H1 (cell line): Measurements from ENCODE around the gene PRKAR1B. TPM values are rescaled to one million over a fixed set of nuclear protein-coding genes. Genes with fewer than 3 reads are reported as not detected.

Source experiments
- CTCF ChIA-PET: fragments of 300-600 bp; sonication (Branson Sonifier 250); formaldehyde crosslinking; loops from one replicate; lab custom pipeline; 2021; ENCODE audit not compliant: partially characterized antibody; lab: Charles Lee
- POLR2A ChIA-PET: fragments of 300-600 bp; sonication (Branson Sonifier 250); formaldehyde crosslinking; loops from one replicate; lab custom pipeline; 2021; ENCODE audit warnings: inconsistent platforms; ENCODE audit not compliant: partially characterized antibody; lab: Charles Lee
- DNase-seq, 2 experiments: peaks; one replicate each; pipeline versions ENCODE4 v3.0.0 to v3.0.0-alpha.2; 2010 to 2022; ENCODE audit warnings: low spot score in 2 of 2, low read depth in 1 of 2, mixed read lengths in 1 of 2
- FAIRE-seq: peaks from 2 replicates; lab custom pipeline; 2011; peaks lifted over from hg19 to GRCh38; lab: Jason Lieb, UNC
- H2AFZ ChIP-seq: 2 replicates; pipeline ENCODE4 v1.8.1; 2012; ENCODE audit warnings: low read length, inconsistent platforms
- H2AK5ac ChIP-seq: 2 replicates; pipeline ENCODE4 v1.6.1; 2013; ENCODE audit warnings: low read depth, low read length
- H2BK120ac ChIP-seq: replicated peaks from 2 replicates; pipeline ENCODE3; 2013; ENCODE audit warnings: low read depth, low read length, inconsistent platforms
- H2BK12ac ChIP-seq: 2 replicates; pipeline ENCODE4 v1.6.1; 2013; ENCODE audit warnings: low read depth, low read length
- H2BK15ac ChIP-seq: 2 replicates; pipeline ENCODE4 v1.6.1; 2013; ENCODE audit warnings: low read length
- H2BK20ac ChIP-seq: 2 replicates; pipeline ENCODE4 v1.6.1; 2013; ENCODE audit warnings: low read length
- H2BK5ac ChIP-seq: 2 replicates; pipeline ENCODE4 v1.6.1; 2013; ENCODE audit warnings: low read depth, low read length
- H3K14ac ChIP-seq: 2 replicates; pipeline ENCODE4 v1.6.1; 2013; ENCODE audit warnings: inconsistent platforms; ENCODE audit not compliant: insufficient read length
- H3K18ac ChIP-seq: 2 replicates; pipeline ENCODE4 v1.6.1; 2013; ENCODE audit warnings: low read length; ENCODE audit errors: extremely low read depth
- H3K23ac ChIP-seq: 2 replicates; pipeline ENCODE4 v1.6.1; 2013; ENCODE audit warnings: inconsistent platforms; ENCODE audit not compliant: insufficient read length
- H3K23me2 ChIP-seq: 2 replicates; pipeline ENCODE4 v1.6.1; 2013; ENCODE audit warnings: low read depth, low read length
- H3K27ac ChIP-seq: 2 replicates; pipeline ENCODE4 v1.6.1; 2011; ENCODE audit warnings: low read depth, low read length, inconsistent platforms
- H3K27me3 ChIP-seq, 4 experiments: replicated peaks in 1 of 4; 1 replicate in 1 of 4; 2 replicates in 3 of 4; pipeline versions ENCODE4 v1.6.1 to v1.8.1; 2011 to 2013; ENCODE audit warnings: low read length in 3 of 4, mild to moderate bottlenecking in 3 of 4, inconsistent platforms in 2 of 4, mixed read lengths in 2 of 4, moderate library complexity in 1 of 4; ENCODE audit not compliant: control insufficient read depth in 3 of 4, insufficient read depth in 3 of 4; ENCODE audit errors: extremely low read depth in 1 of 4
- H3K36me3 ChIP-seq, 4 experiments: 2 replicates each; pipeline versions ENCODE4 v1.6.1 to v1.8.1; 2011 to 2013; ENCODE audit warnings: mild to moderate bottlenecking in 4 of 4, low read length in 3 of 4, moderate library complexity in 2 of 4, control low read depth in 1 of 4, inconsistent platforms in 1 of 4; ENCODE audit not compliant: insufficient read depth in 4 of 4, control insufficient read depth in 2 of 4
- H3K4ac ChIP-seq: replicated peaks from 2 replicates; pipeline ENCODE3; 2013; ENCODE audit warnings: low read length, low read depth, mixed read lengths, inconsistent platforms; ENCODE audit not compliant: insufficient read length
- H3K4me1 ChIP-seq, 4 experiments: replicated peaks in 1 of 4; 1 replicate in 1 of 4; 2 replicates in 3 of 4; pipeline versions ENCODE4 v1.6.1 to v1.8.1; 2011 to 2013; ENCODE audit warnings: low read length in 3 of 4, inconsistent platforms in 2 of 4, mixed read lengths in 1 of 4; ENCODE audit not compliant: insufficient read depth in 4 of 4, control insufficient read depth in 3 of 4
- H3K4me2 ChIP-seq, 2 experiments: 2 replicates each; pipeline versions ENCODE4 v1.6.1 to v1.8.1; 2011 to 2013; ENCODE audit warnings: low read depth in 2 of 2, low read length in 2 of 2, control low read depth in 1 of 2, inconsistent platforms in 1 of 2, mild to moderate bottlenecking in 1 of 2; ENCODE audit not compliant: insufficient read depth in 1 of 2
- H3K4me3 ChIP-seq, 4 experiments: fragments of 200-600, 300-600 bp in 1 of 4; sonication (generic), shearing (Covaris generic), sonication (Bioruptor Twin) in 1 of 4; 2 replicates each; pipeline versions ENCODE4 v1.5.1 to v1.8.1; 2011 to 2016; ENCODE audit warnings: low read length in 4 of 4, low read depth in 3 of 4, control low read depth in 2 of 4, inconsistent platforms in 2 of 4, mild to moderate bottlenecking in 2 of 4, mixed read lengths in 1 of 4, moderate library complexity in 1 of 4; ENCODE audit not compliant: insufficient read depth in 2 of 4; ENCODE audit errors: extremely low read depth in 1 of 4
- H3K56ac ChIP-seq: replicated peaks from 2 replicates; pipeline ENCODE3; 2013; ENCODE audit warnings: low read depth, mild to moderate bottlenecking, mixed read lengths, low read length, inconsistent platforms; ENCODE audit not compliant: insufficient read length
- H3K79me1 ChIP-seq: 2 replicates; pipeline ENCODE4 v1.6.1; 2013; ENCODE audit warnings: low read depth, low read length, control low read depth
- H3K79me2 ChIP-seq, 2 experiments: 2 replicates each; pipeline versions ENCODE4 v1.6.1 to v1.8.1; 2012 to 2013; ENCODE audit warnings: low read length in 2 of 2, mild to moderate bottlenecking in 2 of 2, inconsistent platforms in 1 of 2; ENCODE audit not compliant: insufficient read depth in 2 of 2, control insufficient read depth in 1 of 2
- H3K9ac ChIP-seq, 4 experiments: replicated peaks in 1 of 4; 1 replicate in 1 of 4; 2 replicates in 3 of 4; pipeline versions ENCODE4 v1.6.1 to v1.8.1; 2011 to 2013; ENCODE audit warnings: low read depth in 3 of 4, low read length in 3 of 4, control low read depth in 2 of 4, mild to moderate bottlenecking in 2 of 4, moderate library complexity in 2 of 4, inconsistent platforms in 1 of 4; ENCODE audit errors: extremely low read depth in 1 of 4
- H3K9me3 ChIP-seq, 2 experiments: 2 replicates each; pipeline versions ENCODE4 v1.6.1 to v1.8.1; 2012 to 2013; ENCODE audit warnings: mild to moderate bottlenecking in 2 of 2, moderate library complexity in 2 of 2, control low read depth in 1 of 2, inconsistent platforms in 1 of 2, low read depth in 1 of 2, low read length in 1 of 2, mixed read lengths in 1 of 2; ENCODE audit not compliant: insufficient read depth in 2 of 2
- H4K20me1 ChIP-seq, 2 experiments: replicated peaks in 1 of 2; 2 replicates each; pipeline versions ENCODE3 to v1.8.1; 2011 to 2013; ENCODE audit warnings: inconsistent platforms in 2 of 2, low read length in 2 of 2, mild to moderate bottlenecking in 1 of 2; ENCODE audit not compliant: insufficient read depth in 2 of 2, control insufficient read depth in 1 of 2
- H4K5ac ChIP-seq: 2 replicates; pipeline ENCODE4 v1.6.1; 2013; ENCODE audit warnings: low read length, low read depth, mixed read lengths, inconsistent platforms; ENCODE audit not compliant: insufficient read length
- H4K8ac ChIP-seq: 2 replicates; pipeline ENCODE4 v1.8.0; 2013; ENCODE audit warnings: mild to moderate bottlenecking, moderate library complexity, low read length, inconsistent platforms; ENCODE audit not compliant: insufficient read depth; ENCODE audit errors: extremely low read depth
- H4K91ac ChIP-seq: replicated peaks from 2 replicates; pipeline ENCODE3; 2013; ENCODE audit warnings: low read length, mixed read lengths, inconsistent platforms; ENCODE audit not compliant: insufficient read length
- CBX8 ChIP-seq: fragments of 300-800, 300-1000 bp; sonication (generic); IDR thresholded peaks from 2 replicates; pipeline ENCODE4 v1.7.1; 2016; ENCODE audit warnings: low read depth, low read length, borderline replicate concordance
- CTCF ChIP-seq, 3 experiments: IDR thresholded peaks; 1 replicate in 2 of 3; 2 replicates in 1 of 3; pipeline versions ENCODE4 v1.5.1 to v1.6.1; 2011; ENCODE audit warnings: low read length in 3 of 3, mild to moderate bottlenecking in 3 of 3, inconsistent platforms in 2 of 3, low read depth in 1 of 3, moderate library complexity in 1 of 3; ENCODE audit not compliant: insufficient read depth in 1 of 3; ENCODE audit errors: control extremely low read depth in 1 of 3
- EGR1 ChIP-seq: IDR thresholded peaks from 2 replicates; pipeline ENCODE4 v1.6.1; 2011; ENCODE audit warnings: low read depth, low read length, borderline replicate concordance
- SAP30 ChIP-seq: fragments of 300-600 bp; sonication (generic); IDR thresholded peaks from 2 replicates; pipeline ENCODE4 v1.7.1; 2012; ENCODE audit warnings: low read length, moderate library complexity, mild to moderate bottlenecking, inconsistent platforms; ENCODE audit not compliant: insufficient read depth, insufficient replicate concordance
- WGBS, 2 experiments: shearing (Covaris generic) in 1 of 2; methylation state at CpG; one replicate each; pipeline versions ENCODE4 v1.1.6 to v1.1.7; 2013 to 2015; ENCODE audit warnings: low lambda C conversion rate in 2 of 2, mixed read lengths in 2 of 2, inconsistent platforms in 1 of 2, low coverage in 1 of 2, missing lambda C conversion rate in 1 of 2; ENCODE audit not compliant: insufficient replicate concordance in 2 of 2, insufficient coverage in 1 of 2, insufficient read length in 1 of 2; ENCODE audit errors: extremely low coverage in 1 of 2, missing lambda C conversion rate in 1 of 2; 5-methylcytosine and 5-hydroxymethylcytosine counted together
- polyA plus RNA-seq, 7 experiments: library from polyadenylated mRNA; depleted of rRNA in 3 of 7; stranded (reverse) in 5 of 7; unstranded in 2 of 7; fragments of >200 nt in 5 of 7; fragments of 200-250 nt in 2 of 7; gene quantifications; 1 replicate in 5 of 7; 2 replicates in 1 of 7; 4 replicates in 1 of 7; pipeline versions ENCODE4 v1.2.1 to v1.2.3, GENCODE V29; 2011 to 2013; ENCODE audit warnings: missing spikeins in 2 of 7, mixed read lengths in 2 of 7
- total RNA-seq: library from RNA; stranded (reverse); fragmentation: NEBNext Ultra II Directional; extraction: Animal tissue kit (Norgen Biotek cat#: 25700); gene quantifications from 2 replicates; pipeline ENCODE4 v1.2.1, GENCODE V29; 2021

The PRKAR1B gene
- total and polyA plus RNA-seq, 2 of the 8 experiments (the other 6 are each of a cell fraction or from before 2014, with no cell fraction given): 12.3 to 55.7 TPM

GRCh38 chr7:713139-713457 is 14.0 kb downstream of the PRKAR1B start:
- FAIRE-seq (no peak), DNase-seq (no peak)
- Histone ChIP-seq H3K79me2 (peaks cover 0 to 21% of the 10 kb centered on the region in 2 experiments; a peak in 1 of 4 replicates), H2BK20ac (no peak overlapping the region), H2AK5ac (peak overlapping the region; percentile 93), H3K23ac (no peak overlapping the region), H2BK5ac (no peak overlapping the region), H3K27ac (no peak overlapping the region), H3K14ac (no peak overlapping the region), H3K27me3 (no peaks in the 10 kb centered on the region), H3K4me1 (peaks cover 0 to 7% (median 4%) of the 10 kb centered on the region in 4 experiments; a peak in 5 of 7 replicates), H4K20me1 (peaks cover 0 to 10% of the 10 kb centered on the region in 2 experiments), H3K9me3 (no peaks in the 10 kb centered on the region), H3K18ac (no peak overlapping the region), H3K4ac (no peak overlapping the region), H2AFZ (no peak overlapping the region), H4K8ac (peak overlapping the region; percentile 65; the same call in 1 of the 2 replicates), H3K4me3 (peak overlapping the region in 1 of 4 experiments; percentile 54; a peak in 2 of 8 replicates), H2BK120ac (no peak overlapping the region), H3K4me2 (peak overlapping the region; percentile 51 to 65), H3K79me1 (peaks cover 7% of the 10 kb centered on the region), H4K91ac (no peak overlapping the region), H2BK15ac (no peak overlapping the region), H3K56ac (no peak overlapping the region), H3K36me3 (peaks cover 0 to 3% (median 1%) of the 10 kb centered on the region in 4 experiments; a peak in 3 of 8 replicates), H3K9ac (no peak overlapping the region), H3K23me2 (no peaks in the 10 kb centered on the region), H2BK12ac (peak overlapping the region; percentile 75; the same call in 1 of the 2 replicates), H4K5ac (no peak overlapping the region)
- WGBS, 2 experiments: 92% methylated on average over 2 of the region's 9 CpGs; no CpG with 5 or more reads in 1 of the 2 experiments
- ChIA-PET CTCF (no interaction called here), POLR2A (no interaction called here)
- no peak for TF ChIP-seq SAP30
- TF ChIP-seq EGR1: no peak
- TF ChIP-seq CTCF (IDR thresholded peaks at IDR 0.05; ENCODE audit: control extremely low read depth in 1 of 3, insufficient read depth in 1 of 3, low read depth in 1 of 3, low read length in 3 of 3): no peak
- no peak for TF ChIP-seq CBX8
